ENCODE measurements around the gene INPP5J.

DNA sequence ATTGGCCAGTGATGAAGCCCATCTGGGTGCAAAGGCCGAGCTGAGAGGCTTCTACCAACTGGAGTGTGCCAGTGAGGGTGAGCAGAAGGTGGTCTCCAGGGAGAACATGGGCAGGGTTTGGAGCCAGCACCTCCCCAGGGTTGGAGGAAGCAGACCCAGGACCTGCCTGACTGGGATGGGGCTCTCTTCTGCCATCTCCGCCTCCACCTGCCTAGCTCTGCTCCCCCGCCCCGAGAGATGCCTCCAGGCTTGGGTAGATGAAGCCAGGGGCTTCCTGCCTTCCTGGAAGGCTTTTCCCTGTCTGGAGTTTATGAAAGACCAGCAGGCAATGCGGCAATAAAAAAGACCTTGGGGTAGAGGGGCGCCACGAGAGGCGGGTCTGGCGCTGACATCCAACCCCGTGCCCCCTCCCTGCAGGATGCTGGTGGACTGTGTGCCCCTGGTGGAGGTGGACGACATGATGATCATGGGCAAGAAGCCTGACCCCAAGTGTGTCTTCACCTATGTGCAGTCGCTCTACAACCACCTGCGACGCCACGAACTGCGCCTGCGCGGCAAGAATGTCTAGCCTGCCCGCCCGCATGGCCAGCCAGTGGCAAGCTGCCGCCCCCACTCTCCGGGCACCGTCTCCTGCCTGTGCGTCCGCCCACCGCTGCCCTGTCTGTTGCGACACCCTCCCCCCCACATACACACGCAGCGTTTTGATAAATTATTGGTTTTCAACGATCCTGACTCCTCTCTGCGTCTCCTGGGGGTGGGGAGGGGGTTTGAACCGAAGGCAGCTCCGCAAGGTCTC, 18.7 kb upstream of the INPP5J start:
- TF ChIP-seq, protein P1, sequence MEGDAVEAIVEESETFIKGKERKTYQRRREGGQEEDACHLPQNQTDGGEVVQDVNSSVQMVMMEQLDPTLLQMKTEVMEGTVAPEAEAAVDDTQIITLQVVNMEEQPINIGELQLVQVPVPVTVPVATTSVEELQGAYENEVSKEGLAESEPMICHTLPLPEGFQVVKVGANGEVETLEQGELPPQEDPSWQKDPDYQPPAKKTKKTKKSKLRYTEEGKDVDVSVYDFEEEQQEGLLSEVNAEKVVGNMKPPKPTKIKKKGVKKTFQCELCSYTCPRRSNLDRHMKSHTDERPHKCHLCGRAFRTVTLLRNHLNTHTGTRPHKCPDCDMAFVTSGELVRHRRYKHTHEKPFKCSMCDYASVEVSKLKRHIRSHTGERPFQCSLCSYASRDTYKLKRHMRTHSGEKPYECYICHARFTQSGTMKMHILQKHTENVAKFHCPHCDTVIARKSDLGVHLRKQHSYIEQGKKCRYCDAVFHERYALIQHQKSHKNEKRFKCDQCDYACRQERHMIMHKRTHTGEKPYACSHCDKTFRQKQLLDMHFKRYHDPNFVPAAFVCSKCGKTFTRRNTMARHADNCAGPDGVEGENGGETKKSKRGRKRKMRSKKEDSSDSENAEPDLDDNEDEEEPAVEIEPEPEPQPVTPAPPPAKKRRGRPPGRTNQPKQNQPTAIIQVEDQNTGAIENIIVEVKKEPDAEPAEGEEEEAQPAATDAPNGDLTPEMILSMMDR (IDR thresholded peaks at IDR 0.05) = no peak
- no peak for TF ChIP-seq EP300 (IDR thresholded peaks at IDR 0.05)

Measured in ovary (tissue), 3 donors.